HG02588 (cell line): ENCODE measurements around the gene ADAMTSL1.

Experiments
- ATAC-seq: cut with Tn5 transposase; IDR thresholded peaks from one replicate; pipeline ENCODE4 v1.9.1; 2021; ENCODE audit warnings: mild to moderate bottlenecking, moderate library complexity; ENCODE audit not compliant: unreplicated experiment

Gene ADAMTSL1

DNA sequence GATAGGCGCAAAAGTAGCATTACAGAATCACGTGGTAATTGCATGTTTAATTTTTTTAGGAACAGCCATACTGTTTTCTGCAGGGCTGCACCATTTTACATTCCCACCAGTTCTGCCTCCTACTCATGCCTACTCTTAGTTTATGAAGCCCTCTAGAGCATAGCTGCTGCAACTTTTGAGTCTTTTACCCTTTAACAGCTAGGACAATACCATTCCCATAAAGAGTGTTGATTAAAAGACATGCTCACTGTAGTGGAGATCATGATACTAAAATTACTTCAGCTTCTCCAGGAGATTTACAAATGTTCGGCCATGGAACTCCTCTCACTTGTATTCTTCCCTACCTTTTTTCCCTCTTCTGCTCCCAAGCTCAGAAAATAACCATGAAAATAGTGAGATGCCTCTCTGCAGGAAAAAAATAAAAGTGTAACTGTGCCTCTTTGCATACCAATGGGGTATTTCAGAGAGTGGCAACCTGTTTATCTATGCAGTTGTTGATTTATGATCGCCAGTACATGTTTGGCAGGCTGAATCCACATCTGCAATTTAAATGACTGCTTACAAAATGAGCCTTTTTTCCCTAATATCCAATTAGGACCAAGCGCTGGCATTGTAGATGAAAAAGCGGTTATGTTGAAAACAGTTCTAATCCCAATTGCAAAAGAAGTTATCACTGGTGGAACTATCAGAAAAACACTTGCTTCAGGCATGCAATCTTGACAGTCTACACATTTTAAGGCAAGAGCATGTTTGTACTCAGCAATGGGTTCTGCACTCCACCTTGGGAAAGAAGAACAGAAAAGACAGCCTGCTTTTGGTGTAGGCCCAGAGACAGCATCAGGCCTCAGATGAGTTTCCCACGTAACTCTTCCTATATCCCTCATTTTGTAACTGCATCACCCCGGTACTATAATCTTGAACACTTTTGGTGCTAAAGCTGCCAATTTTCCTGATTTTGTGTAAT, 131.1 kb downstream of the ADAMTSL1 start:
- ATAC-seq: no peak

DNA sequence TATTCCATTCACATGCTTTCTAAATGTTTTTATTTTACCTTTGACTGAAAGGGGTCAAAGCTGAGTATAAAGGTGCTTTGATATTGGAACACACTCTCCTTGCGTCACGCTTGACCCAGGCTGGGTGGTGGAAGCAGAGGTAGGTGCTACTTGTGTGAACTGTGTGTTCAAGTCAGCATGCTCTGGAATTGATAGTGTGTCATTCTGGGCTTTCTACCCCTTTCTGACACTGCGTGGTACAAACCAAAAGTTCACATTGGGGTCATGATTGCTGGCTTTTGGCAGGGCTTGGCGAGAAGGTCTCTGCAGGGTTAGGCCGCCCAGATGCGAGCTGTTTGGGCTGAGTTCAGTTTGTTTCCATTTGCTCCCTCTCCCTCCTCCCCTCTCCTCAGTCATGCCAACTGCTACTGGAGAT, 131.8 kb downstream of the ADAMTSL1 start:
- no peak for ATAC-seq

GRCh38 chr9:18606281-18606680, 132.3 kb downstream of the ADAMTSL1 start:
- no peak for ATAC-seq

GRCh38 chr9:18606846-18607245, 132.9 kb downstream of the ADAMTSL1 start:
- no peak for ATAC-seq

DNA sequence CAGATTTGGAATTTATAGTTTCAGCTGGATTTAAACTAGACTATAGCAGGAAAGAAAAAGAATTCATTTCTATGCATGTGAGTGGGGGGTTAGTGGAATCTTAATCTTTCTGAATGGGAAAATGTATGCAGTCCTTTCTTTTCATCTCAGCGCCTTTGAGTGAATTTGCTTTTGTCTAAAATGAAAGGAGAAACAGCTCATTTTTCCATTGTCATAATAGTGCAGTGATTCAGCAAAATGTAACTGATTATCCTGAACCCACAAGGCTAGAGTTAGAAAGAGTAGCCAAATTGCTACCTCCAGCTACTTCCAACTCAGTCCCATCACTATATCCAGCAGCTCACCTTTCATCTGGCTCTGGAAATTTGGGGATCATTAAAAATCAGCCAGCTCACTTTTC, 134.4 kb downstream of the ADAMTSL1 start:
- no peak for ATAC-seq

- ATAC-seq: no peak
Observed at GRCh38 chr9:18610956-18611355, 137.0 kb downstream of the ADAMTSL1 start.

DNA sequence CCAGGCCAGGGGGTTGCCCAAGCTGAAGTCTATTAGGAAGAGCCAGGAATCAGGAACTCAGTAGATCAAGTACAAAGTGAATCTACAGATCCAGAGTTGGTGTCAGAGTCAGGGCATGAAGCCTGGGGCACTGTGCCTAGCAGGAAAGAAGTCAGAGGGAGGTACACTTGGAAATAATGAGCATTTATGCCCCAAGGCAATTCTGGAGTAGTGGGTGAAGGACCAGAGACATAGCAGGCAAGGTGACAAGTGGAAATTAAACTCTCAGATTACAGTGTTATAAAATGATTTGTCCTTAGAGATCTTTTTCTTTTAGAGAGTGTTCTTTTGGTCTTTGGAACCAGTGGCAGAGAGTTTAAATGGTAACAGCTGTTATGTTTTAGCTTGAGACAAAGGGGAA, 138.0 kb downstream of the ADAMTSL1 start:
- ATAC-seq: no peak

DNA sequence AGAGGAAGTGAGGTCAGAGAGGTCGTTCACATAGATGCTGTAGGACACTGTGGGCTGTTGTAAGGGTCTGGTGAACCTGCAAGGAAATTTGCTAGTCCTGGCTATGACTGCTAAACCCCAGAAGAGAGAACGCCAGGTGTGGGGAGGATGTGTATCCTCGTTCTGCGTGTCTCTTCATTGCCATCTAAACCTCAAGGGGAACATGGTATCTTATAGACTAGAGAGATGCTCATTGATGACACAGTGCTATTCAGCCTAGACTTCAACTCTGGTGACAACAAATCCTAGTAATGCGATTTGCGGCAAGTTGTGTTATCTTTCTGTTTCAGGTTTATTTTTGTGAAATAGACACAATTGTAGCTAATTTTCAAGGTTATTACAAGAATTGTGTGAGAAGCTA, 140.2 kb downstream of the ADAMTSL1 start:
- ATAC-seq: no peak

GRCh38 chr9:18614651-18615050, 140.7 kb downstream of the ADAMTSL1 start:
- no peak for ATAC-seq

DNA sequence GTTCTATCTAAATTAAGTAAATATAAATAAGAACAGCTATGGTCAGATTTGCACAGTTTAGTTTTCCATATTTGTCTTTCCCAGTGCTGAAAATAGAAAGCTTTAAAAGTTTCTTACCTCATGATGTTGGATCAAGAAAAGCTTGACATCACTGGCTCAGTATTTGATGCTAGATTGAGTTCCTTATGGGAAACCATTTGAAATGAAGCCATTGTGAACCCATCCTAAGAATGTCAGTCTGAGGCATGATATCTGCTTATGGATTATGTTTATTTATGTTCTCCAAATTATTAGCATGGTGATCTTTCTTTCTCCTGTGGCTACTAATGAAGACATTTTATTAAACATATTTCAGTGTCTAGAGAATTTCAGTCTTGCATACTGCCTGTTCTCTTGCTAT, 143.0 kb downstream of the ADAMTSL1 start:
- no peak for ATAC-seq

GRCh38 chr9:18617759-18618158, 143.8 kb downstream of the ADAMTSL1 start:
- ATAC-seq: no peak

DNA sequence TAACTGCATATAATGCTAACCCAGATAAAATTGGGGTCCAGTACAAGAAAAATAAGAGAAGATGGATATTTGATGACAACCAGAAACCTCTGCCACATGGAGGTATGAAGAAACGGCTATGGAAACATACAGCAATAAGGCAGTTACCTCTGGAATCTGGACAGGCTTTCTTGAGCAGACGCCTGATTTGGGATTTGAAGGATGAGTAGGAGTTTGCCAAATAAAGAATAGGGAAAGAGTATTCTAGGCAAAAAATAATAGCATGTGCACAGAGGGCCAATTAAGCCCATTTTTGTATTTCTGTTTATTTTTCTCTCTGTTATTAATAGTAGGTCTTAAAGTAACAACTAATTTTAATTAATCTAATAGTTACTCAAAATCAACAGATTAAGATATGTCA, 144.9 kb downstream of the ADAMTSL1 start:
- no peak for ATAC-seq

GRCh38 chr9:18622186-18622836, 148.4 kb downstream of the ADAMTSL1 start:
- no peak for ATAC-seq

DNA sequence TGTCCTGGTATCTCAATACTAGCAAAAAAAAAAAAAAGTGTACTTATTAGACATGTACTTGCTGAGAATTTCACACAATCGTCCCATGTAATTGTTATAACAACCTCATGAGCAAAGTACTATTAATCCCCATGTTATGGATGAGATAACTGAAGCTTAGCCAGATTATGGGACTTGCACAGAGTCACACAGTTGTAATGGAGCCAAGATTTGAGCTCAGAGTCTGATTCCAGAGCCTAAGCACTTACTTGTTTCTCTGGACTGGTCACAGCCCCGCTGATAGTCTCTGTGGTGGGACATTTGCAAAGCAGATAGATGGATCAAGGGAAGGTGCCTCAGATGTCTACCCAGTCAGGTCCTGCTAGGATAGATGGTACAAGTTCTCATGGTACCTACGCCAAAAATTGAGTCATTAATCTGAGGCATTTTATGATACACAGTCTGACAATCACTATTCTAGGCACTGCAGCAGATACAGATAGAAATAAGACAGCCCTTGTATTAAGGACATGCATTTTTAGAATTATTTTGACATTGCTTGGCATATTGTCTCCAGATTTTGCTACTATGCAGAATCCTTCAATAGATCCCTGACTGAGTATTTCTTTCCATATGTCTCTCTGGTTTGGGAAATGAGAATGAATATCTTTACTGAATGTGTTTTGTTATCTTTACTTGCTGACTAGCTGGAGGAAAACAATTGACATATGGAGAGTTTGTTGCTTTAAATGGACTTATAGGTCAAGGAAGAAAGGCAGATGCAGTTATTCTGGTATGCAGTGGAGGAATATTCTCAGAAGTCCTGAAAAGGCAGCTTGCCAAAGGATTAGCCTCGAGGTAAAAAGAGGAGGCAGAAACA, 149.5 kb downstream of the ADAMTSL1 start:
- ATAC-seq: no peak

DNA sequence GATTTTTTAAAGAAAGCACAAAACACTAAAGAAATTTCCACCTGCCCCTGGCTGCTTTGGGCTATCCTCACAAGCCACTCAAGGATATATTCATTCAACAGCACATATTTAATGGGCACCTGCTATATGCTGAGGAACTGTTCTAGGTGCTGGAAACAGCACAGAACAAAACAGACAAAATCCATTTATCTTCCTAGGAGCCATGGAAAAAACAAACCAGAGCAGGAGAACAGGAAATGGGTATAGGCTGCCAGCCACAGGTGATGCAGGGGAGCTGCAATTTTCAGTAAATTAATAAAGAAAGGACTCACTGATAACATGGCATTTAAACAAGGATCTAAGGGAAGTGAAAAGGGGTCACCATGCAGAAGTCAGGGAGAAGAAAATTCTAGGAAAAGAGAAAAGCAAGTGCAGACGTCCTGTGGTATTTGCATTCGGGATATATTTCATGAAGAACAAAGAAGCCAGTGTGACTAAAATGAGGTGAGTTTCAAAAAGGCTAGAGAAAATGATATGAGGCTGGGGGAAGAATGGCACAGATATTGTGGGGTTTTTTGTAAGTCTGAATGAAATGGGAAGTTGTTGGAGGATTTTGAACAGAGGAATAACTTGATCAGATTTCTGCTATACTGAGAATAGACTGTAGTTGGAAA, 152.2 kb downstream of the ADAMTSL1 start:
- no peak for ATAC-seq

- no peak for ATAC-seq
Observed at GRCh38 chr9:18629136-18629535, 155.2 kb downstream of the ADAMTSL1 start.

DNA sequence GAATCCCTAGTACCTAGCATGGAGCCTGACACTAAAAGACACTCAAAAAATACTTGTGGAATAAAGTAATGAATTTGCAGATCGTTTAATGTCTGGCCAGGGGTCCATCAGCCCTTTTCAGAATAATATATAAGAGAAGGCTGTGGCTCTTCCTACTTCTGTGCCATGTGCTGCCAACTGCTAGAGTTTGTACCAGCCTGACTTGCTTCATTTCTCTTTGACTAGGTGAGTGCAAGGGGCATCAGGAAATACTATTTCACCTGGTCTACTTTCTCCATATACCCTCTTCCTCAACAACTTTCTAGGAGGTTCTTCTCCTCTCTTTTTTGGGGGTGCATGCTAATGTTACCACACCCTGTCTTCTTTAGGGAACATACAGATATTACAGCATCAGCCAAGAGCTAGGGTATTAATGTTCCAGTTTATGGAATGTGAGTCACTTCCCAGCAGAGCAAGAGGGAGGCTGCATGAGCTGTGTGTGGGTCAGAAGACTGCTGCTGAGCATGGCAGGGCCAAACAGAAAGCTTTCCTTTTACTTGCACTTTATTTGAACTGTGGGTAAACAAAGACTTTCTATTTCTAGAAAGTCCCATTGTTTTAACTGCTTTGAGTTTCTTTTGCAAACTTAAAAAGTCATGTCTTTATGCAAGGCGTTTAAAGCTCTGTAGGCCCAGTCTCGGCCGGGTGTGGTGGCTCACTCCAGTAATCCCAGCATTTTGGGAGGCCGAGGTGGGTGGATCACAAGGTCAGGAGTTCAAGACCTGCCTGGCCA, 158.9 kb downstream of the ADAMTSL1 start:
- ATAC-seq: no peak

- ATAC-seq: no peak
Observed at GRCh38 chr9:18636781-18637180, 162.8 kb downstream of the ADAMTSL1 start.

DNA sequence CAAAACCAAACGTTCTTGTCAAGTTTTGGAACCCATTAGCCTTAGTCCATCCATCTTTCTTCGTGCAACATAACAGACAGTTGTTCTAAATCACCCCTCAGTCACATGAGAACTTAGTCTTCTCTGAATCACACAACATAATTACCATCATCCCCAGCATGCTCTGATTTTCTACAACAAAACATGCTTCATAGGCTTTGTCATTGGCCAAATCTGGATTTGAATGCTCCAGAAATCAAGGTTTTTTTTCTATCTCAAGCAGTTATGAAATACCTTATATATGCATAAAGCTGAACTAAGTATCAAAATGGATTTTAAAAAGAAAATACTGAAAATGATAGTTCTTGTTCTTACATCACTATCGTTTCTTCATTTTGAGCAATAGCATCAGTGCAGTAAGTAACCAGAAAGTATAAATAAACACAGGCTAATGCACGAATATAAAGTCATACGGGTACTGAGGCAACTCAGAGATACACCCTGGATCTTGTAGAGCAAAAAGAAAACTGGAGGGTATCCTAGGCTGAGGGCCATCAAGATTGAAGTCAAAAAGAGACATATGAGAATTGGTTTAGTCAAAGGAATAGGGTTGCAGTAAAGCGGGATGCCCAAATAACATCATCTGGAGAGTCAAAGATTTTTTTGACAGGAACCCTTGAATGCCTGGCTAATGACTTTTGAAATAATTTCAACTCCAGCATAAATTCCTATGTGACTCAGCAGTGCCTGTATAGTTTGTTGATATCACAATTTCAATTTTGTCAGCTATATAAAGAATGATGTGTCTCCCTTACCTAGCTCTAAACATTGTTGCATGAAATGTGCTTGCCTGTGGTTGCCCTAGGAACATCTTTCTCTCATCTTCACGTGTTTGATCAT, 164.7 kb downstream of the ADAMTSL1 start:
- no peak for ATAC-seq
